PFSK-1 (cell line): ENCODE data around the gene FGD4.

ENCODE experiments used
- FOXP2 ChIP-seq: optimal IDR thresholded peaks from 2 replicates; pipeline ENCODE3; 2011; ENCODE audit warnings: borderline replicate concordance, control low read depth, inconsistent platforms; ENCODE audit not compliant: insufficient read depth; ENCODE audit errors: extremely low read length, extremely low read depth
- POLR2AphosphoS5 ChIP-seq: IDR thresholded peaks from 2 replicates; pipeline ENCODE4 v1.6.1; 2012; ENCODE audit warnings: low read depth, mild to moderate bottlenecking, control low read depth, low read length, moderate library complexity
- REST ChIP-seq, 2 experiments: IDR thresholded peaks; 2 replicates each; pipeline versions ENCODE4 v1.6.1 to v1.8.0; 2011 to 2012; ENCODE audit warnings: low read depth in 2 of 2, low read length in 2 of 2, control low read depth in 1 of 2, inconsistent platforms in 1 of 2, mild to moderate bottlenecking in 1 of 2, moderate library complexity in 1 of 2; ENCODE audit not compliant: insufficient read depth in 1 of 2
- SIN3A ChIP-seq: IDR thresholded peaks from 2 replicates; pipeline ENCODE4 v1.6.1; 2012; ENCODE audit warnings: mild to moderate bottlenecking, low read length, moderate library complexity, borderline replicate concordance; ENCODE audit not compliant: insufficient read depth
- TAF1 ChIP-seq: IDR thresholded peaks from 2 replicates; pipeline ENCODE4 v1.6.1; 2012; ENCODE audit warnings: low read length, control low read depth, borderline replicate concordance; ENCODE audit not compliant: insufficient read depth

- TF ChIP-seq POLR2AphosphoS5: no peak
- no peak for TF ChIP-seq TAF1
- no peak for TF ChIP-seq REST (IDR thresholded peaks at IDR 0.05; ENCODE audit: insufficient read depth in 1 of 2, low read depth in 2 of 2, low read length in 2 of 2)
- TF ChIP-seq SIN3A: no peak
- no peak for TF ChIP-seq FOXP2
Observed at GRCh38 chr12:32692358-32692757, 293.0 kb downstream of the FGD4 start.
